DOHH2 (cell line): Measurements from ENCODE around the gene GK2.

Source experiments
- H3F3A ChIP-seq: fragments of 200-600 bp; sonication (generic), shearing (Covaris generic); 2 replicates; pipeline ENCODE4 v1.6.0; 2016; ENCODE audit warnings: antibody characterized with exemption, mild to moderate bottlenecking; ENCODE audit not compliant: control insufficient read depth, insufficient read depth
- H3K27ac ChIP-seq: fragments of 200-600 bp; sonication (generic); 2 replicates; pipeline ENCODE4 v1.5.1; 2014; ENCODE audit warnings: low read depth, mild to moderate bottlenecking, low read length, moderate library complexity
- H3K27me3 ChIP-seq: fragments of 200-600 bp; sonication (generic); 2 replicates; pipeline ENCODE4 v1.6.1; 2014; ENCODE audit warnings: mild to moderate bottlenecking, low read length, mixed read lengths; ENCODE audit not compliant: control insufficient read depth
- H3K36me3 ChIP-seq: fragments of 200-600 bp; sonication (generic); 2 replicates; pipeline ENCODE4 v1.6.1; 2014; ENCODE audit warnings: mild to moderate bottlenecking, low read length, moderate library complexity, mixed read lengths; ENCODE audit not compliant: control insufficient read depth
- H3K4me1 ChIP-seq: fragments of 200-600 bp; sonication (generic); 2 replicates; pipeline ENCODE4 v1.6.1; 2014; ENCODE audit warnings: mild to moderate bottlenecking, low read length, mixed read lengths; ENCODE audit not compliant: control insufficient read depth
- H3K4me2 ChIP-seq: fragments of 200-600 bp; sonication (generic); 2 replicates; pipeline ENCODE4 v1.6.0; 2014; ENCODE audit warnings: mild to moderate bottlenecking, low read length, moderate library complexity
- H3K4me3 ChIP-seq: fragments of 200-600 bp; sonication (generic); 2 replicates; pipeline ENCODE4 v1.5.1; 2014; ENCODE audit warnings: mild to moderate bottlenecking, low read length, mixed read lengths
- H3K79me2 ChIP-seq: fragments of 200-600 bp; sonication (generic); 2 replicates; pipeline ENCODE4 v1.6.1; 2014; ENCODE audit warnings: mild to moderate bottlenecking, low read length, mixed read lengths; ENCODE audit not compliant: control insufficient read depth
- H3K9me2 ChIP-seq: fragments of 200-600 bp; sonication (generic); replicated peaks from 2 replicates; pipeline ENCODE4 v1.6.1; 2014; ENCODE audit warnings: mild to moderate bottlenecking, low read length, mixed read lengths; ENCODE audit not compliant: control insufficient read depth
- H3K9me3 ChIP-seq: fragments of 200-600 bp; sonication (generic); 2 replicates; pipeline ENCODE4 v1.6.1; 2014; ENCODE audit warnings: antibody characterized with exemption, low read length, mixed read lengths; ENCODE audit not compliant: control insufficient read depth, insufficient read depth
- H4K20me1 ChIP-seq: fragments of 200-600 bp; sonication (generic); 2 replicates; pipeline ENCODE4 v1.6.0; 2014; ENCODE audit warnings: low read depth, mild to moderate bottlenecking, antibody characterized with exemption, low read length, moderate library complexity; ENCODE audit not compliant: control insufficient read depth, insufficient read depth
- CTCF ChIP-seq: fragments of 200-600 bp; sonication (generic); IDR thresholded peaks from one replicate; pipeline ENCODE4 v1.5.1; 2014; ENCODE audit warnings: antibody characterized with exemption, mild to moderate bottlenecking, low read depth, low read length; ENCODE audit not compliant: poor library complexity, severe bottlenecking
- EZH2phosphoT487 ChIP-seq: fragments of 200-600 bp; sonication (generic); IDR thresholded peaks from 2 replicates; pipeline ENCODE4 v1.6.1; 2017; ENCODE audit warnings: borderline replicate concordance, mild to moderate bottlenecking, antibody characterized with exemption, low read length, moderate library complexity, mixed read lengths

The GK2 gene

GRCh38 chr4:79395841-79396240 is 12.2 kb downstream of the GK2 start:
- Histone ChIP-seq H3F3A (no peaks in the 10 kb centered on the region), H3K9me3 (no peaks in the 10 kb centered on the region), H3K4me3 (no peak overlapping the region), H3K27me3 (no peaks in the 10 kb centered on the region), H3K4me2 (no peak overlapping the region), H3K4me1 (no peaks in the 10 kb centered on the region), H4K20me1 (no peaks in the 10 kb centered on the region), H3K36me3 (no peaks in the 10 kb centered on the region), H3K79me2 (no peaks in the 10 kb centered on the region), H3K27ac (no peak overlapping the region), H3K9me2 (no peaks in the 10 kb centered on the region)
- TF ChIP-seq EZH2phosphoT487 (no peak), CTCF (no peak)

GRCh38 chr4:79390890-79391289 is 17.1 kb downstream of the GK2 start:
- H3K9me2 ChIP-seq, result no peaks in the 10 kb centered on the region
- no peak overlapping the region for H3K4me2 ChIP-seq
- no peak overlapping the region for H3K4me3 ChIP-seq
- H4K20me1 ChIP-seq, result no peaks in the 10 kb centered on the region
- H3K27ac ChIP-seq, result no peak overlapping the region
- no peaks in the 10 kb centered on the region for H3K79me2 ChIP-seq
- H3K36me3 ChIP-seq, result no peaks in the 10 kb centered on the region
- TF ChIP-seq EZH2phosphoT487, result no peak
- TF ChIP-seq CTCF, result no peak
- no peaks in the 10 kb centered on the region for H3K27me3 ChIP-seq
- no peaks in the 10 kb centered on the region for H3F3A ChIP-seq
- no peaks in the 10 kb centered on the region for H3K9me3 ChIP-seq
- H3K4me1 ChIP-seq, result no peaks in the 10 kb centered on the region

- no peaks in the 10 kb centered on the region for H4K20me1 ChIP-seq
- H3K9me3 ChIP-seq, result no peaks in the 10 kb centered on the region
- H3K27me3 ChIP-seq, result no peaks in the 10 kb centered on the region
- H3K79me2 ChIP-seq, result no peaks in the 10 kb centered on the region
- no peaks in the 10 kb centered on the region for H3K9me2 ChIP-seq
- TF ChIP-seq CTCF (no peak), EZH2phosphoT487 (no peak)
- no peak overlapping the region for H3K4me2 ChIP-seq
- no peak overlapping the region for H3K27ac ChIP-seq
- no peaks in the 10 kb centered on the region for H3K36me3 ChIP-seq
- no peaks in the 10 kb centered on the region for H3K4me1 ChIP-seq
- H3K4me3 ChIP-seq, result no peak overlapping the region
- no peaks in the 10 kb centered on the region for H3F3A ChIP-seq
Observed at GRCh38 chr4:79385641-79386040, 22.4 kb downstream of the GK2 start.

GRCh38 chr4:79381161-79381560 is 26.9 kb downstream of the GK2 start:
- H3K9me2 ChIP-seq, result no peaks in the 10 kb centered on the region
- TF ChIP-seq EZH2phosphoT487, result no peak
- TF ChIP-seq CTCF, result no peak

More at GRCh38 chr4:79381161-79381560, 26.9 kb downstream of the GK2 start:
- H4K20me1 ChIP-seq, result no peaks in the 10 kb centered on the region
- H3K4me1 ChIP-seq, result no peaks in the 10 kb centered on the region
- no peaks in the 10 kb centered on the region for H3K27me3 ChIP-seq
- H3K27ac ChIP-seq, result no peak overlapping the region
- no peaks in the 10 kb centered on the region for H3K36me3 ChIP-seq
- no peak overlapping the region for H3K4me2 ChIP-seq
- no peaks in the 10 kb centered on the region for H3F3A ChIP-seq
- no peak overlapping the region for H3K4me3 ChIP-seq
- H3K79me2 ChIP-seq, result no peaks in the 10 kb centered on the region
- no peaks in the 10 kb centered on the region for H3K9me3 ChIP-seq
